Hepatocyte (in vitro differentiated cells): ENCODE data around the gene PNPLA5.

ENCODE experiments used
- EZH2 ChIP-seq: fragments of 200-600 bp; sonication (generic); IDR thresholded peaks from 2 replicates; pipeline ENCODE4 v1.6.1; 2016; ENCODE audit warnings: antibody characterized with exemption, mild to moderate bottlenecking, borderline replicate concordance
- TF ChIP-seq, protein P1 (sequence below): fragments of 200-600 bp; sonication (generic); IDR thresholded peaks from 2 replicates; pipeline ENCODE4 v1.5.1; 2016; ENCODE audit warnings: antibody characterized with exemption, mild to moderate bottlenecking; ENCODE audit not compliant: poor library complexity

DNA sequence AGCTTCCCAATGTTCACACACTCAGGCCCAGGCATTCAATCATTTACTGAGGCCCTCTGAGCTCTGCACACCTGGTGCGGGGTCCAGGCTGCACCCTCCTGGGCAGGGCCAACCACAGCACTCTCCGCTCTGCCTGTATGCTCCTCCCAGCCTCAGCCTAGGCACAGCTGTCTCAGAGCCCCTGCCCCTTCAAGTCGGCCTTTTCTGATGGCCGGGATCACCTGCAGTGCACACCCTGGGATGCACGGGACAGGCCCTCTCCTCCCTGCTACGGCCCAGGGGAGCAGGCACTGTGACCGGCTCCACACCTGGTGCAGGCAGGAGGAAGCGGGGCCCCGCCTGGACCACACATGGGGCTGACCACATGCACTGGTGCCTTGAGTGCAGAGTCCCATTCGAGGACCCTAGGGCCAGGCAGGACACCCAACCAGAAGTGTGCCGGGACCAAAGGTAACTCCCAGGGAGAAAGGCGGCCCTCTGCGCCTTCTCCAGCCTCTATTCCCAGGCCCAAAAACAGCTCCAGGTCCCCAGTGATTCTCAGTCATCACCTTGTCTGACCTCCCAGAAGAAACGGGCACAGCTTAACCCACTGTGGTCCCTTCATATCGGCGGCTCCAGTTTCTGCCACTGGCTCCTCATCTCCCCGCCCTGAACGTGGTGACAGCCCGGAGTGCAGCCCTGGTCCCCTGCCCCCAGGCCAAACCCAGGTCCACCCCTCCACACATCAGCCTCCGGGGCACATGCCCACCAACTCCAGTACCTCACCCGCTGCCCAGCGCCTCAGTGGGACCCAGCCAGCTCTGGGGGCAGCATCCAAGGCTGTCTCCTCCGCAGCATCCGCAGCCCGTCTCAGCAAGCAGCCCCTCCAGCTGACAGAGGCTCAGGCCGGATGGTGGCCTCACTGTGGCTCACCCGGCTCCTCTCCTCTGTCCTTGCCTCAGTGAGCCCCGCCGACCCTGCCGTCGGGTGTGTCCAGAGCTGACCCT, 47.0 kb downstream of the PNPLA5 start:
- TF ChIP-seq, protein P1, sequence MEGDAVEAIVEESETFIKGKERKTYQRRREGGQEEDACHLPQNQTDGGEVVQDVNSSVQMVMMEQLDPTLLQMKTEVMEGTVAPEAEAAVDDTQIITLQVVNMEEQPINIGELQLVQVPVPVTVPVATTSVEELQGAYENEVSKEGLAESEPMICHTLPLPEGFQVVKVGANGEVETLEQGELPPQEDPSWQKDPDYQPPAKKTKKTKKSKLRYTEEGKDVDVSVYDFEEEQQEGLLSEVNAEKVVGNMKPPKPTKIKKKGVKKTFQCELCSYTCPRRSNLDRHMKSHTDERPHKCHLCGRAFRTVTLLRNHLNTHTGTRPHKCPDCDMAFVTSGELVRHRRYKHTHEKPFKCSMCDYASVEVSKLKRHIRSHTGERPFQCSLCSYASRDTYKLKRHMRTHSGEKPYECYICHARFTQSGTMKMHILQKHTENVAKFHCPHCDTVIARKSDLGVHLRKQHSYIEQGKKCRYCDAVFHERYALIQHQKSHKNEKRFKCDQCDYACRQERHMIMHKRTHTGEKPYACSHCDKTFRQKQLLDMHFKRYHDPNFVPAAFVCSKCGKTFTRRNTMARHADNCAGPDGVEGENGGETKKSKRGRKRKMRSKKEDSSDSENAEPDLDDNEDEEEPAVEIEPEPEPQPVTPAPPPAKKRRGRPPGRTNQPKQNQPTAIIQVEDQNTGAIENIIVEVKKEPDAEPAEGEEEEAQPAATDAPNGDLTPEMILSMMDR = no peak
- TF ChIP-seq EZH2 = no peak
